DND-41 (cell line): ENCODE data around the gene HEXIM2.

ENCODE experiments used
- ATAC-seq: fragments of 200-7000 bp; cut with Tn5 transposase; 3 replicates; pipeline ENCODE4 v1.9.1; 2021; ENCODE audit warnings: low read depth; ENCODE audit not compliant: insufficient read depth
- DNase-seq: peaks from one replicate; pipeline ENCODE4 v3.0.0-alpha.2; 2020
- H2AFZ ChIP-seq: 2 replicates; pipeline ENCODE4 v1.6.0; 2012; ENCODE audit warnings: low read depth, low read length
- H3K27ac ChIP-seq: 2 replicates; pipeline ENCODE4 v1.5.1; 2012; ENCODE audit warnings: low read length, inconsistent platforms
- H3K27me3 ChIP-seq: fragments of 200-600 bp; sonication (generic); 2 replicates; pipeline ENCODE4 v1.6.0; 2012; ENCODE audit warnings: low read length, mild to moderate bottlenecking, inconsistent platforms; ENCODE audit not compliant: insufficient read depth, poor library complexity
- H3K36me3 ChIP-seq: 2 replicates; pipeline ENCODE4 v1.5.1; 2012; ENCODE audit warnings: low read length, inconsistent platforms; ENCODE audit not compliant: insufficient read depth
- H3K4me1 ChIP-seq: 2 replicates; pipeline ENCODE4 v1.5.1; 2012; ENCODE audit warnings: mild to moderate bottlenecking, low read length; ENCODE audit not compliant: insufficient read depth
- H3K4me2 ChIP-seq: 2 replicates; pipeline ENCODE4 v1.6.0; 2012; ENCODE audit warnings: mild to moderate bottlenecking, moderate library complexity, low read length, inconsistent platforms; ENCODE audit not compliant: insufficient read depth
- H3K4me3 ChIP-seq, 2 experiments: fragments of 200-600 bp in 1 of 2; shearing (Covaris generic) in 1 of 2; 2 replicates each; pipeline ENCODE4 v1.5.1; 2012 to 2016; ENCODE audit warnings: inconsistent platforms in 2 of 2, low read length in 2 of 2, mild to moderate bottlenecking in 2 of 2, low read depth in 1 of 2, moderate library complexity in 1 of 2
- H3K79me2 ChIP-seq: 2 replicates; pipeline ENCODE4 v1.6.0; 2012; ENCODE audit warnings: low read length, inconsistent platforms; ENCODE audit not compliant: insufficient read depth
- H3K9ac ChIP-seq: 2 replicates; pipeline ENCODE4 v1.6.0; 2012; ENCODE audit warnings: low read depth, mild to moderate bottlenecking, inconsistent platforms, low read length, moderate library complexity
- H3K9me3 ChIP-seq: 2 replicates; pipeline ENCODE4 v1.5.1; 2012; ENCODE audit warnings: low read length, moderate library complexity, mild to moderate bottlenecking, inconsistent platforms; ENCODE audit not compliant: insufficient read depth, severe bottlenecking
- H4K20me1 ChIP-seq: 2 replicates; pipeline ENCODE4 v1.6.0; 2012; ENCODE audit warnings: low read length; ENCODE audit not compliant: insufficient read depth
- EZH2 ChIP-seq: IDR thresholded peaks from 3 replicates; pipeline ENCODE4 v1.6.1; 2012; ENCODE audit warnings: borderline replicate concordance, low read depth, mild to moderate bottlenecking, moderate library complexity, low read length, inconsistent platforms; ENCODE audit not compliant: severe bottlenecking
- TF ChIP-seq, protein P1 (sequence below): IDR thresholded peaks from 2 replicates; pipeline ENCODE4 v1.5.1; 2012; ENCODE audit warnings: borderline replicate concordance, low read length, moderate library complexity, mild to moderate bottlenecking; ENCODE audit not compliant: poor library complexity, severe bottlenecking; ENCODE audit errors: extremely low read depth

Gene HEXIM2

GRCh38 chr17:45171338-45172231 lies 9.9 kb downstream of the HEXIM2 start:
- peak overlapping the region; percentile 61 for H2AFZ ChIP-seq
- H3K27me3 ChIP-seq: no peaks in the 10 kb centered on the region
- no peaks in the 10 kb centered on the region for H3K79me2 ChIP-seq
- H3K4me2 ChIP-seq: peak overlapping the region; percentile 74
- no peak for ATAC-seq
- H3K9ac ChIP-seq: peak overlapping the region; percentile 65
- peaks cover 24% of the 10 kb centered on the region for H3K4me1 ChIP-seq
- no peak for TF ChIP-seq EZH2
- peak overlapping the region in 1 of 2 experiments; percentile 49; a peak in 2 of 4 replicates for H3K4me3 ChIP-seq
- H4K20me1 ChIP-seq: no peaks in the 10 kb centered on the region
- H3K9me3 ChIP-seq: no peaks in the 10 kb centered on the region
- peak overlapping the region; percentile 97 for H3K27ac ChIP-seq
- H3K36me3 ChIP-seq: peaks cover 5% of the 10 kb centered on the region; the same call in 1 of the 2 replicates
- DNase-seq: peak; percentile 43

DNA sequence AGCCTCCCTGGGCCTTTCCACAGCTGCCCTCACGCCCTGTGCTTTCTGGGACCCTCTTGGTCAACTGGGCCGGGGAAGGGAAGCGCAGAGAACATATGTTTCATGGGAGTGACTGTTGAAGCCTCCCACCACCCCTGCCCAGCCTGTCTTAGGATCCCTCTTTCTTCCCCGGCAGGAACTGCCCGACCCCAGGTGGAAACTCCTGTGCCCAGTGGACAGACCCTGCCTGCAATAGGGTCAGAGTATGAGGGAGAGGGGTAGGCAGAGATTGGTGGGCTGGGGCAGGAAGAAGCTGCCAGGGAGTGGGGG lies 10.5 kb downstream of the HEXIM2 start:
- H3K27ac ChIP-seq: peak overlapping the region; percentile 97
- H3K4me2 ChIP-seq: peak overlapping the region; percentile 74
- DNase-seq: no peak
- peaks cover 5% of the 10 kb centered on the region; the same call in 1 of the 2 replicates for H3K36me3 ChIP-seq
- H3K9ac ChIP-seq: peak overlapping the region; percentile 65
- peaks cover 24% of the 10 kb centered on the region for H3K4me1 ChIP-seq
- no peaks in the 10 kb centered on the region for H4K20me1 ChIP-seq
- no peaks in the 10 kb centered on the region for H3K27me3 ChIP-seq
- H3K9me3 ChIP-seq: no peaks in the 10 kb centered on the region
- TF ChIP-seq, protein P1, sequence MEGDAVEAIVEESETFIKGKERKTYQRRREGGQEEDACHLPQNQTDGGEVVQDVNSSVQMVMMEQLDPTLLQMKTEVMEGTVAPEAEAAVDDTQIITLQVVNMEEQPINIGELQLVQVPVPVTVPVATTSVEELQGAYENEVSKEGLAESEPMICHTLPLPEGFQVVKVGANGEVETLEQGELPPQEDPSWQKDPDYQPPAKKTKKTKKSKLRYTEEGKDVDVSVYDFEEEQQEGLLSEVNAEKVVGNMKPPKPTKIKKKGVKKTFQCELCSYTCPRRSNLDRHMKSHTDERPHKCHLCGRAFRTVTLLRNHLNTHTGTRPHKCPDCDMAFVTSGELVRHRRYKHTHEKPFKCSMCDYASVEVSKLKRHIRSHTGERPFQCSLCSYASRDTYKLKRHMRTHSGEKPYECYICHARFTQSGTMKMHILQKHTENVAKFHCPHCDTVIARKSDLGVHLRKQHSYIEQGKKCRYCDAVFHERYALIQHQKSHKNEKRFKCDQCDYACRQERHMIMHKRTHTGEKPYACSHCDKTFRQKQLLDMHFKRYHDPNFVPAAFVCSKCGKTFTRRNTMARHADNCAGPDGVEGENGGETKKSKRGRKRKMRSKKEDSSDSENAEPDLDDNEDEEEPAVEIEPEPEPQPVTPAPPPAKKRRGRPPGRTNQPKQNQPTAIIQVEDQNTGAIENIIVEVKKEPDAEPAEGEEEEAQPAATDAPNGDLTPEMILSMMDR: no peak
- no peak for TF ChIP-seq EZH2
- peak overlapping the region in 1 of 2 experiments; percentile 49; a peak in 2 of 4 replicates for H3K4me3 ChIP-seq
- ATAC-seq: no peak
- peak overlapping the region; percentile 61 for H2AFZ ChIP-seq
- no peaks in the 10 kb centered on the region for H3K79me2 ChIP-seq

DNA sequence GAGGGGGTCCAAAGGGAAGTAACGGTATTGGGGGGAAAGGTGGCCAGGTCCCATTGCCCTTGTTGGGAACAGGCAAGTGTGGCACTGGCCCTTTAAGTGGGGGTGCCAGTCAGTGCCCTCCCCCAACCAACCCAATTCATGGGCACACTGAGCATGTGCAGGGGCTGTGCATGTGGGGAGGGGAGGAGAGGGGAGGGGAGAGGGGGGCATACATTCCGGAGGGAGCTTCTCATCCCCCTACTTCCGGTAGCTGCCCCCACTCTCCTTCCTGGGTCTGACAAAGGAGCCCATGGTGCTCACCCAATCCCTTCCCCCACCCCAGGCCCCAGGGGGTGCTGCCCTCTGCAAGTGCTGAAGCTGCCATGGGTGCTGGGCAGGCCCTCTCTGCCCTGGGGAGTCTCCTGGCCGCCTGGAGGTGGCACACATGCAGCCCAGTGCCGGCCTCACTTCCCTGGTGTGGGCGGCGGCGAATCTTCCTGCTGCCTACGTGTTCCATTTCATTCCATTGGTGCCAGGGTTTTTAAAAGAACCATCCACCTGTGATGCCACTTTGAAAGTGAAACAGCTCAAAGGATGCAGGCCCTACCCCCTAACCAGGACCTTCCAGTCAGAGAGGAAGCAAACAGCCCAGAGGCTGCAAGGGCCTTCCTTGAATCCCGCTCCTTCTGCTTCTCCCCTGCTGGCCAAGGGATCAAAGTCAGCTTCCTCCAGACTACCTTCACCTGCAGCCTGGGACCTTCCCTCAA lies 11.0 kb downstream of the HEXIM2 start:
- no peaks in the 10 kb centered on the region for H3K9me3 ChIP-seq
- ATAC-seq (peak; percentile 86), DNase-seq (peak; percentile 97)
- H2AFZ ChIP-seq: peak overlapping the region; percentile 80
- no peaks in the 10 kb centered on the region for H3K79me2 ChIP-seq
- H3K27ac ChIP-seq: peak overlapping the region; percentile 97
- H3K4me2 ChIP-seq: peak overlapping the region; percentile 74
- no peaks in the 10 kb centered on the region for H3K27me3 ChIP-seq
- H3K4me3 ChIP-seq: peak overlapping the region in 1 of 2 experiments; percentile 58; a peak in 3 of 4 replicates
- peaks cover 24% of the 10 kb centered on the region for H3K4me1 ChIP-seq
- H3K9ac ChIP-seq: peak overlapping the region; percentile 65
- TF ChIP-seq, protein P1: peak; percentile 15
- TF ChIP-seq EZH2: no peak
- H4K20me1 ChIP-seq: no peaks in the 10 kb centered on the region
- H3K36me3 ChIP-seq: peaks cover 5% of the 10 kb centered on the region; the same call in 1 of the 2 replicates

DNA sequence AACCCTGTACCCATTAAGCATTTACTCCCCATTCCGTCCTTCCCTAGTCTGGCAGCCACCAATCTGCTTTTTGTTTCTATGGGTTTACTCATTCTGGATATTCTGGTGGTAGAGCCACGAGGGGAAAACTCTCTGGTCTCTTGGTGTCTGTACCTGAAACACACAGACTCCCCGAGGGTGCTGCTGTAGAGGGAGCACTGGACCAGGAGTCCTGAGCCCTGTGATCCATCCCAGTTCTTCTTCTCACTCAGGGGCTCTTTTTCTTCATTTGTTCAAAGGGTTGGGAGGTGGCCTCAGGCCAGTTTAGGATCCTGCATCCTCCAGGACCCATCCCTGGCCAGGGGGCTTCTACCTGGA lies 14.1 kb downstream of the HEXIM2 start:
- no peak overlapping the region; the same call in 1 of the 2 replicates for H2AFZ ChIP-seq
- no peak overlapping the region for H3K4me2 ChIP-seq
- H3K36me3 ChIP-seq: no peaks in the 10 kb centered on the region

More for the DNA sequence above, 14.1 kb downstream of the HEXIM2 start:
- no peak for ATAC-seq
- Histone ChIP-seq H3K27ac (no peak overlapping the region), H3K9ac (no peak overlapping the region), H4K20me1 (no peaks in the 10 kb centered on the region), H3K27me3 (no peaks in the 10 kb centered on the region), H3K4me3 (no peak overlapping the region), H3K9me3 (no peaks in the 10 kb centered on the region), H3K79me2 (no peaks in the 10 kb centered on the region), H3K4me1 (peaks cover 24% of the 10 kb centered on the region)
- no peak for DNase-seq
- no peak for TF ChIP-seq EZH2
- TF ChIP-seq, protein P1: no peak
